Activated naive CD4-positive, alpha-beta T cell treated with Interleukin-2 at 50 U/mL for 16 hours (primary cell): ENCODE data around the gene MAP2K3.
"Not testable (repeated sequence)": the region's sequence is repeated elsewhere in the genome, so short reads cannot be mapped to it uniquely, and the experiment has no call there.

ENCODE experiments used
- DNase-seq: peaks from one replicate; pipeline ENCODE4 v3.0.0-alpha.2; 2020

MAP2K3 gene

DNA sequence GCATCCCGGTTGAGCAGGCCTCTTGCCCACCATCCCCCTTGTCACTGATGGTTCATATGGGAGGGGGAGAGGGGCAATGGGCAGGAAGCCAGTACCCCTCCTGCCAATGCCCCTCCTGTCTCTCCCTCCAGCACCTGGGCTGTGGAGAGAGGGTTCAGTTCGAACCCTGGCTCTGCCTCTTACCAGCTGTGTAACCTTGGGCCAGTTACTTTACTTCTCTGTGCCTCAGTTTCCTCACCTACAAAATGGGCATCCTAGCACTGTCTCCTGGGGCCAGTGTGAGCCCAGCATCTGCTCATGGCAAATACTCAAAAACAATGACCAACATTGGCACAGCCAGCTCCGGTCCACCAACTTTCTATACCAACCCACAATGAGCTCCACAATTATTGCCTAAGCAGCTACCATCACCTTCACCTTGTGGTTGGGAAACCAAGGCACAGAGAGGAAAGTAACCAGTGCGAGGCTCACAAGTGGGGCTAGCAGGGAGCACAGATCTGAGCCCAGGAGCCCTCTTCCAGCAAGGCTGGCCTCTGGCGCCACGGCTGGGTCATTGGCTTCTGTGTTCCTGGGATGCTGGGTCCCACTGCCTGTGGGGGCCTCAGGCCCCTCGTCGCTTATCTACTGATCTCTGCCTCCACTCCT lies 53.6 kb downstream of the MAP2K3 start:
- not testable (repeated sequence) for DNase-seq

DNA sequence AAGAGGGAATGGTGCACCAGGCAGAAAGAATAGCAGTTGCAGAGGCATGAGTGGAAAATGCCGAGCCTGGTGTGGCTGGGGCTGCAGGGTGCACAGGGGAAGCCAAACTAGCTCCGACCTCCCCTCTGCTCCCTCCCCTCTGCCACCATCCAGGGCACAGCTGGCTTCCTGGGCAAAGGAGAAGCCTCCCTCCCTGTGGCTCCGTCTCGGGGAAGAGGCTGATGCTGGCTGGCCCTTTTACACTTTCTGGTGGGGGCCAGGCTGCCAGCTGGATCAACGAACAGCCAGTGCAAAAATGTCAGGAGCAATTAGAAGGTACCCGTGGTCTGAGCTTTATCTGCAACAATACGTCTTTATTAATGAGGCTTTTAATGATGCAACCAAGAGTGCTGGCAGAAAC lies 54.5 kb downstream of the MAP2K3 start:
- no peak for DNase-seq

DNA sequence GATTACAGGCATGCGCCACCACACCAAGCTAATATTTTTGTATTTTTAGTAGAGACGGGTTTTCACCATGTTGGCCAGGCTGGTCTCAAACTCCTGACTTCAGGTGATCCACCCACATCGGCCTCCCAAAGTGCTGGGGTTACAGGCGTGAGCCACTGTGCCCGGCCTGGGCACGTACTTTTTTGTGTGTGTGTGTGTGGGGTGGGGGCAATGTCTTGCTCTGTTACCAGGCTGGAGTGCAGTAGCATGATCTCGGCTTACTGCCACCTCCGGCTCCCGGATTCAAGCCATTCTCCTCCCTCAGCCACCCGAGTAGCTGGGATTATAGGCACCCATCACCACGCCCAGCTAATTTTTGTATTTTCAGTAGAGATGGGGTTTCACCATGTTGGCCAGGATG lies 55.1 kb downstream of the MAP2K3 start:
- not testable (repeated sequence) for DNase-seq

DNA sequence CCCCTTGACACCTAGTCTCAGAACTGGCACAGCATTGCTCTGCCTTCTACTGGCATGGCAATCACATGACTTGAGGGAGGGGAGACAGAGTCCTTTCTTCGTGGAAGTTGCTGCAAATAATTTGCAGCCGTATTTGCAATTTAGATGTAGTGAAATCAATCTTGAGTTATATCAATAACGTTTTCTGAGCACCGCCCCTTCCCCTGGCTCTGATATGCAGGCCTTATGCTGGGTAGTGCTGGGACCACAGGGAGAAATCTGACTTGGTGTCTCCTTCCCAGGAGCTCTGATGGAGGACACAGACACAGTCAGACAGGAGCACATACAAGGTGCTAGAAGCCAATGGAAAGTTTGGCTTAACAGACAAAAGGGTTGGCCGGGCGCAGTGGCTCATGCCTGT lies 55.9 kb downstream of the MAP2K3 start:
- DNase-seq: not testable (repeated sequence)

DNA sequence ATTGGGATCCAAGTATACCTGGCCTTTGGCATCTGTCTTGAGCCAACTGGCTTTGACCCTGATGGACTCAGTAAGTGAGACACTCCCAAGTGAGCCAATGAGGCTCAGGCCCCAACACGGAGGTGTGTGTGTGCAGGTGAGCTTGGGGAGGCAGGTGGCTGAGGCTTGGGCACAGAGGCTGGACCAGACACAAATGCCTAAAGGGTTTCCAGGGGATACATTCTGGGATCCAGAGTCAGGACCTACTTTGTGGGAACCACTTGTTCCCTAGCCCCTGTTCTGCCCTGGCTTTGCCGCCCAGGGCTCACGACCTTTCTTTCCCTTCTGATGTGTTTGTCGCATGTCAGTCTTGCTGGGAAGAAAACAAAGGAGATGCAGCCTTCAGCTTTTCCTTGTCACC lies 56.8 kb downstream of the MAP2K3 start:
- DNase-seq: not testable (repeated sequence)

DNA sequence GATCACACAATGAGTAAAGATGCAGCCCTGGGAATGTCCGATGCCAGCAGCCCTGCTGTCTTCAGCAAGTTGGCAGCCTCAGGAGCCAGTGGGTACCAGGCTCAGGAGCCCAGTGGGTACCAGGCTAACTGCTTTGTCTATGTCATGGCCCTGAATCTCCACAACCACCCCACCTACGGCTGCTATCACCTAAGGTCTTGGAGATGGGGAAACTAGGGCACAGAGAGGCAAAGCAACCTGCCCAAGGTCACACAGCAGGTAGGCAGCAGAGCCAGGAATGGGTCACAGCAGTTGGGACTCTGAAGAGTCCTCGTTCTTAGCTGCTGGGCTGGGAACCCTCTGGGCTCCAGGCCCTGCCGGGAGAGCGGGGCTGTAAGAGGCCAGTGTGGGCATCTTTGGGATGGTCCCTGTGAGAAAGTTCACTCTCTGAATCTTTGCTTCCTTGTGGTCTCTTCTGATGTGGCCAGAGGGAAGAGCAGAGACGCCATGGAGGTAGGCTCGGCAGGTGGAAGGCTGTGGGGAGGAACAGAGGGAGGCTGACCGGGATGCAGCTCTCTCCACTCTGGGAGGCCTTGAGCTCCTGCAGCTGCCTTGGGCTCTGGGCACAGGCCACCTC lies 57.5 kb downstream of the MAP2K3 start:
- not testable (repeated sequence) for DNase-seq

DNA sequence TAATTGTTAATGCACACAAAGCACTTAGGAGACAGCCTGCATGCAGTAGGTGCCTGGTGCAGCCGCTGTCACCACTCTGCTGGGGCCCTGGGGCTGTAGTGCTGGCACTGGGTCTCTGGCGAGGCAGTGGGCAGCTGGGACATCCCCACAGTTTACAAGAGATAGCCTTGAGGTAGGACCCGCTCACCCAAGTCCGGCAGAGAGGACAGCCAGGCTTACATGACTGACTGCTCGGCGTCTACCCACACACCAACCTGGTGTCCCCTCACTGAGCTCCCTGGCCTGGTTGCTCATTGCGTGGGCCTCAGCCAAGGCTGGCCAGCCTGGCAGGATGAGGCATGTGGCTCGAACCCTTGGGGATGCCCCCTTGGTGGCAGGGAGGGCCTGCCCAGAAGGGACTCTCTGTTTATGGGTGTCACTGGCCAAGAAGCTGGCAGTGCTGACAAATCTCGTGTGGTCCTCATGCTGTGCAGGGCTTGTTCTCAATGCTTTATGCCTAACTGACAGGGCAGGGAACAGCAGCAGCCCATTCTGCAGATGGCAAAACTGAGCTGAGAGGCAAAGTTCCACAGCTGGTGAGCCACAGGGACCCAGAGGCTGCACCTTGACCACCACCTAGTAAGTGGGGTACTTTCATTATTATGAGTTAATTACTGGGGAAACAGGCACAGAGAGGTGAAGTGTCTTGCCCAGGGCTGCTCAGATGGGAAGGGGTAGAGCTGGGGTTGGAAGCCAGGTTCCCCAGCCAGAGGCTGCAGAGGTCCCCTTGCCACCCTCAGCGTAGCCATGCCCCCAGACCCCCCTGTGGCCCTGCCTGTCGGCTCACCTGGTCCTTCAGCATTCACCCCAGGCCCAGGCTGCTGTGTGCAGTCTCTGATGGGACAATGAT lies 58.8 kb downstream of the MAP2K3 start:
- DNase-seq: not testable (repeated sequence)

DNA sequence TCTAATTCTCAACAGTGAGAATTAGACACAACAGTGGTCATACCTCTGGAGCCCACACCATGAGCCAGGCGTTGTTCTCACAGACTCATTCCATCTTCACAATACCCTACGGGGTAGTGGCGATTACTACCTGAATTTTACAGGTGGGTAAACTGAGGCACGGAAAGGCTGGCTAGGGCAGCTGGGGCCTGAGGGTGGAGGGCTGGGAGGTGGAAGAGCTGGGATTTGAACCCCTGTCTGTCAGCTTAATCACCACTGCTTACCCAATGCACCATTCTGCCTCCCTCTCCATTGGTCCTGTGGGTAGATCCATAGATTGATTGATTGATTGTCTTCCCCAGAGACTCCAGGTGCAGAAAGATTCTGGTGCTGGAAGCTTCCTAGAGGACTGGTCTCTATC lies 60.3 kb downstream of the MAP2K3 start:
- DNase-seq: not testable (repeated sequence)

DNA sequence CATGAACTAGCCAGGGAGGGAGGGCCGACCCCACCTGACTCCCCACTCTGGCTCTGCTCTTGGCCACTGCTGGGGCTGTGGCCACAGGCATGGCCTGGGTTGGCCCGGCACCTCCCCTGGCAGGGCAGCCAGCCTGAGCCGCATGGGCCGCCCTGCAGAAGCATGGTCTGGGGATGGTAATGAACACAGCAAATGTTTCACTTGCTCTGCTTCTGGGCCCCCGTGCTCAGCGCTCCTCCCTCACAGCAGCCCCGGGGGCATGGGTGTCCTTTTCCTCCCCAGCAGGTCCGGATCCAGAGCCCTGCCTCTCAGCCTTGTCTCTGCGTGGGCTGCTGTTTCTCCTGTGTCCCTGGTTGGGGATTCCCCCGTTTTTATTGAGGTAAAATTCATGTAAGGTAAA lies 60.7 kb downstream of the MAP2K3 start:
- DNase-seq: no peak

DNA sequence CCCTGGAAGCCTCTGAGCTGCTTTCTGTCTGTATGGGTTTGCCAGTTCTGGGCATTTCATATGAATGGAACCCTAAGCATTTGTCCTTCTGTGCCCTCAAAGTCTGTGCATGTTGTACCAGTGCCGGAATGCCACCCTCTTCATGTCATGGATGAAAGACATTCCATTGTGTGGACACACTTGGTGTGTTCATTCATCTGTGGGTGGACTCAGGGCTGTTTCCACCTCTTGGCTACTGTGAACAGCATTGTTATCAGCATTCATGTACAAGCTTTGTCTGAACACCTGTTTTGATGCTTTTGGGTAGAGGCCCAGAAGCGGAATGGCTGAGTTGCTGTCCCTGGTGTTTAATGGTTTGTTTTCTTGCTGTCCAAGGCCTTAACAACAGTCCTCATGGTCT lies 61.6 kb downstream of the MAP2K3 start:
- DNase-seq: not testable (repeated sequence)

DNA sequence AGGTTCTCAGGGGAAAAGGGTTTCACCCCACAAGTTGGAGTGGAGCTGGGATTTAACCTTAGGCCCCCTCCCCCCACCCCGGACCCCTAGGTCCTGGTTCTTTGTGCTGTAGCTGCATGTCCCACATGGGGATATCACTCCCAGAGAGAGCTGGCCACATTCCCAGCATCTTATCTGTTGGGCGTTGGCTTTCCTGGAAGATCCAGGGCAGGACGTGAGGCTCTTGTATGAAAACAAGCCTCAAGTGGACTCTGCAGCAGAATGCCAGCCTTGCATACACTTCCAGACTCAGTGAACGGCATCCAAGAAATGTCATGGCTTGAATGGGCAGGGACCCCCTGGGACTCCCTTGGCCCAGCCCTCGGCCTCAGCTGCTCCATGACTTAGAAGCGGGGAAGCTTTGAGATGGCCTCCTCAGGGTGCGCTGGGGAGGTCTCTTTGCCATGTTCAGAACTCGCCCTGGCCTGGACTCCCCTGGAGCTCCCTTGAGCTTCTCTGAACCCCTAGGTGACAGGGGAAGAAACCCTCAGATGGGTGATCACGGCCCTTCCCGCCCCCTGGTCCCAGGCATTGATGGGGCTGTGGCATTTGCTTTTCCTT lies 62.2 kb downstream of the MAP2K3 start:
- DNase-seq: not testable (repeated sequence)

DNA sequence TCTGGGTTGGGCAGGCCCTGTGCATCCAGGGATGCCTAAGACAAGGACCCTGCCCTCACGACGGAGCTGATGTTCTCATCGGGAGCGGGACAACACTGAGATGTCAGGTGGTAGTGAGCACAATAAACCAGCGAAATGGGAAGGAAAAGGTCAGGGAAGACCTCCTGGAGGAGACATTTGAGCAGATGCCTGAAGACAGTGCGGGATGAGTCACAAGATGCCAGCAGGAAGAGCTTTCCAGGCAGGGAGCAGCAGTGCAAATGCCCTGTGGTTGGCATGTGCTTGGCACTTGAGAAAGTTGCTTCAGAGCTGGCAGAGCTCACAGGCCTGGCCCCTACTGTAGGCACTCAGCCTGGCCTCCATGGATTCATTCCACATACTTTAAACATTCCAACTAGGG lies 63.1 kb downstream of the MAP2K3 start:
- DNase-seq: not testable (repeated sequence)

DNA sequence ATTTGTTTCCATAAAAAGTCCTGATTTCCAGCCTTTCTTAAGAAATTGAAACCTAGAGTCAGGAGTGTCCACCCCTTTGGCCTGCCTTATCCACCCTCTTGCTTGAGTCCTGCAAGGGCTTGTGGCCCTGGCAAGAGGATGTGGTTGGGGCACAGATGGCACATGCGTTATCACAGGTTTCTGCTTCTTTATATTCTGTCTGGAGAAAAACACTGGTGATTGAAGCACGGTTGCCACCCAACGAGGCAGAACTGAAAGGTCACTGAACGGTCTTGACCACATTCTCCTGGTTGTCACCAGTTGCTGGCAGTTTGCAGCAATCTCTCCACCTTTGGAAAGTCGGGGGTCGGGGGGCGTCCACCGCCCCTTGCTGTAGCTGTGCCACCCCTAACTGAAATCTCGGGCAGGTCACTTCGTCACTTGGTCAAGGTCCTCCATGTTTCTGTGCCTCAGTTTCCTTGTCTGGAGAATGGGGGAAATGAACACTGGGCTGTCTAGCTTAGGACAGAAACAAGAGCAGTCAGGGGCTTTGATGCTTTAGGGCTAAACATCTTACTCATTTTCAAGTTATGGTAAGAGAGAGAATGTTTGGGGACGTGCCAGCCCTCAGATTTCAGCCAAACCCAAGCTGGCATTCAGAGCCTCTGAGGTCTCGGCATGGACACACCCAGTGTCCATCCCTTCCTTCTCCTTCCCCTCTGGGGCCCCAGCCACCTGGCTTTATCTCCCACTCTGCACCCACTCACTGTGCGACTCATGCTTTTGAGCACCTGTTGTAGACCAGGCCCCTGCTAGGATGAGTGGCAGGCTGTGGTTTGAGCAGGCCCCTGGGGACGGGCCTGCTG lies 63.8 kb downstream of the MAP2K3 start:
- DNase-seq: not testable (repeated sequence)

DNA sequence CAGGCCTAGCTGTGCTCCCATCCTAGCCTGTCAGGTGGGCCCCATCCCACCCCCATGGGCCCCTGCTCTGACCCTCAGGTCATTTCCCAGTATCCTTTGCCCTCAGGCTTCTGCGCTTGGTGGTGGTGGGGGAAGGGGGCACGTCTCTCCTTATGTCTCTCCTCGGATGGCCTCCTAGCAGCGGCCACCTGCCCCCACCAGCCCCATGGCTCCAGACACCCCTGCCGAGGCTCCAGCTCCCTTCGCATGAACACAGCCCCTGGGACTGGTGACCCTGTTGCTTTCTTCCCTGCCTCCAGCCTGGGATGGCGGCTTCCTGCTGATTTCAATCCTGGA lies 64.4 kb downstream of the MAP2K3 start:
- not testable (repeated sequence) for DNase-seq

DNA sequence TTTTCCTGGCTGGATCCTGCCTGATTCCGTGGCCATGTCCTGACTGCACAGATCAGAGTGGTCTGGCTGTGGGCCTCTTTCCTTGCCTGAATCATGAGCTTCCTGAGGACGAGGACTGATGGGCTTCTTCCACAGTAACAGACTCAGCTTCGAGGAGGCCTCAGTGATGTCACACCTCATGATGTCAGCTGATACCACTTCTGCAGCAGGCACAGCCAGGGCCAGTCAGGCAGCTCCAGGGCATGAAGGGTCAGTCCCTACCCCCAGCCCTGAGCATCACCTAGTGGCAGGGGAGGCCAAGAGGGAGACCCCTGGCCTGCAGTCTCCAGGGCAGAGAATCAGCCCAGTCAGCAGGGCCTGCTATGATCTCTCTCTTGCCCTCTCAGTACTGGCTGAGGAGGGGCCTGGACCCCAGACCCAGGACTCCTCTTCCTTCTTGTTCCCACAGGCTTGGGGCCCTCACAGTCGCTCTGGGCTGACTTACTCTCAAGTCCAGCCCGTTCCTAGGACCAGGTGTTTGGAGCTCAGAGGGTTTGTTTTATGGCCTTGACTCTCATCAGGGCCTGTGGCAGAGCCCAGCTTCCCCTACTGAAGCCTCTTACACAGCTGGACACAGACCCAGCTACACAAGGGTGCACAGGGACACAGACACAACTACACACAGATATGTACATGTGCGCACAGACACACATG lies 65.0 kb downstream of the MAP2K3 start:
- DNase-seq: not testable (repeated sequence)

DNA sequence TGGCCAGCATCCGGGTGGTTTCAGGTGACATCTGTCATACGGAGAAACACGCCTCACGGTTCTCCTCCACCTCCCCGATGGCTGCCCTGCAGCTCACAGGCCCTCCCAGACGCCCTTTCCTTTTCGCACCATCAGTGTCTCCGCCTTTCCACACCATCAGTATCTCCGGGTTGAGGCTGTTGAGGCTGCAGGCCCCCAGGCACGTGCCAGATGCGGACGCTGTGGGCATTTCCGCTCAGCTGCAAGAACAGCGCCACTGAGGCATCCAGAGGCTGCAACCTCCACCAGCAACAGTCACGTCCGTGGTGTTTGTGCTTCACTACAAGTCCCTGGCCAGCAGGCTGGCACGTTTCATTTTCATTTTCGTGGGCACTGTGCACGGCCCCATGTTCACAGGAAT lies 66.0 kb downstream of the MAP2K3 start:
- DNase-seq: not testable (repeated sequence)

DNA sequence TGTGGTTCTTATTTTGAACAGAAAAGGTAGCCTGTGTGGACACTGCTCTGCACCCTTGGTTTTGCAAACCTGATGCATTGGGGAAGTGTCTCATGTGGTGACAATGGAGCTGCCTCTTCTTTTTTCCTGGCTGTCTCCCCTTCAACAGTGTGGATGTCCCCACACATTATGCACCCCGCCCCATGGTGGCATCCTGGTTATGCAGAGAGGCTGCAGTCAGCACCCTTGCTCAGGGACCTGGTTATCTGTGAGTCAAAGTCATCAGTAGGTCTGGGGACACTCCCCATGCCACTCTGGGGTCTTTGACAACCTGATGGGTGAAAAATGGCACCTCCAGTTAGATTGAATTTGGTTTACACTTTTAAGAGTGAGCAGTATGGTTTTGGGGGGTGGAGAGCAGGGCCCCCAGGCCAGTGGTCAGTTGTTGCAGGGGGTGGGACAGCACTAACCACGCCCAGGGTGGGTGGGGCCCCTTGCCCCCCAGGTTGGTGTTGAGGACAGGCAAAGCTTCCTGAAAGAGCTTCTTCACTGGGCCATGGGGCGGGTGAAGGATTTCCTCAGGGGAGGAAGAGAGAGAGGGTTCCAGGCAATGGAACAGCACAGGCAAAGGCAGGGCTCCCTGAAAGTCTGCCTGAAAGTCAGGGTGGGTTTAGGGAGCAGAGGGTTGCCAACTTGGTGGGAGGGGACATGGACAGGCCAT lies 67.0 kb downstream of the MAP2K3 start:
- DNase-seq: no peak

DNA sequence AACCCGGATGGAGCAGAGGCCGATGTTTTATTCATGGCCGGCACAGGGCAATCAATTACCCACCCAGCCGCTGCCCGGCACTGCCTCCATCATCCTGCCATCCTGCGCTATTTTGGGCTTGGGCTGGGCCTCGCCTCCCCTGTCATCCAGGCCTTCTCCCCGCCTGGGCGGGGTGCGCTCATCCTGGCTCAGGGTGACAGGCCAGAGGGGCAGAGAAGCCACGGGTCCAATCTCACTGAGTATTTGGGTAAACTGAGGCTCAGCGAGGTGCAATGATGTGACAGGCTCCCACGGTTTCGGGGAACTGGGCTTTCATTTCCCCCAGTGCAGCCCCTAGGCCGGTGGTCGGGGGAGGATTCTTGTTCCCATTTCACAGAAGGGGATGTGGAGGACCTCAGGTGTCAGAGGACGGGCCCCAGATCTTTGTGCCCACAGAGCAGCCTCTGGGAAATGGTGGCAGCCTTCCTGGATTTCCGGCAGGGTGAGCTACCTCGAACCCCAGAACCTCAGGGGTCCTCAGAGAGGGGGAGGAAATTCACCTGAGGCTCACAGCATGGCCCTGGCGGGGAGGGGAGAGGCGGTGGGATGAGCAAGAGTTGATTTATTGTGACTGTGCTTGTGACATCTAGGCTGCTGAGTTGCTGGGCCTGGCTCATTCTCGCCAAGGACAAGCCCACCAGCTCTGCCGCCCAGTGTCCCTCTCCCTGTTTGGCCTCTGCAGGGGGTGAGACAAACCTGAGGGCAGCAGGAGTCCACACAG lies 67.9 kb downstream of the MAP2K3 start:
- DNase-seq: no peak

DNA sequence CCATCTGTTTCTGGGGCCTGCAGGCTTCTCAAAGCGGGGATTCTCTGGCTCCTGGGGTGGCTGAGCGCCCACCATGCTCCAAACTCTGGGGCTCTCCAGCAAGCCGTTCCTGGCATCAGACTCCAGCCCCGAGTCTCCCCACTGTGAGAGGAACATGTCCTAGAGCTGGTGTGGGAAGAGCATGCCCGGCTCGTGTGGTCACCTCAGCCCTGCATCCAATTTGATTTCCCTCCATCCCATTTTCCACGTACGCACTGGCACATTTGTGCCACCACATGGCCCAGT lies 68.4 kb downstream of the MAP2K3 start:
- DNase-seq: no peak

DNA sequence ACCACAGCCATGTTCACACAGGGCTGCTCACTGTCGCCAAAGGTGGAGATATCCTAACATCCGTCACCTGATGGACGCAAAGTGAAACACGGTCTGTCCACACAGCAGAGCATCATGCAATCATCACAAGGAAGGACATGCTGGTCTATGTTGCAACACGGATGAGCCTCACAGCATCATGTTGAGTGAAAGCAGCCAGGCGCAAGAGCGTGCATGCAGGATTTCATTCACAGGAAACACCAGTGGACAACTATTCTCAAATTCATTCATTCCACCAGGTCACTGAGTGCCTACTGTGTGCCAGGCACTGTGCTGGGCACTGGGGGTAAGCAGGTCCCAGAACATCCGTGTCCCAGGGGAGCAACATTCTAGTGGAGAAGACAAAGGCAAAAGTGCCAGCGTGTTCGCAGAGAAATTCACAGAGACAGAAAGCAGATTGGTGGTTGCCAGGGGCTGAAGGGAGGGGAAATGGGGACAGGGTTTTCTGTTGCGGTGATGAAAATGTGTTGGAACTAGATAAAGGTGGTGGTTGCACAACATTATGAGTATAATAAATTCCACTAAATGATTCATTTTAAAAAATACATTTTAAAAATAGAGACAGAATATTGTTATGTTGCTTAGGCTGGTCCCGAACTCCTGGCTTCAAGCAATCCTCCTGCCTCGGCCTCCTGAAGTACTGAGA lies 69.0 kb downstream of the MAP2K3 start:
- no peak for DNase-seq
